Stimulated activated CD4-positive, alpha-beta T cell treated with anti-CD3 and anti-CD28 coated beads, Interleukin-1b, Interleukin-23, amount 100 ng/mL, for 4 hours (primary cell): Measurements from ENCODE around the gene TNS4.

Experiments
- DNase-seq, 2 donors: peaks; one replicate each; pipeline ENCODE4 v3.0.0-alpha.2; 2020; ENCODE audit warnings: low read depth in 2 of 2

TNS4 gene

GRCh38 chr17:40437095-40437732, 64.2 kb downstream of the TNS4 start:
- no peak for DNase-seq

DNA sequence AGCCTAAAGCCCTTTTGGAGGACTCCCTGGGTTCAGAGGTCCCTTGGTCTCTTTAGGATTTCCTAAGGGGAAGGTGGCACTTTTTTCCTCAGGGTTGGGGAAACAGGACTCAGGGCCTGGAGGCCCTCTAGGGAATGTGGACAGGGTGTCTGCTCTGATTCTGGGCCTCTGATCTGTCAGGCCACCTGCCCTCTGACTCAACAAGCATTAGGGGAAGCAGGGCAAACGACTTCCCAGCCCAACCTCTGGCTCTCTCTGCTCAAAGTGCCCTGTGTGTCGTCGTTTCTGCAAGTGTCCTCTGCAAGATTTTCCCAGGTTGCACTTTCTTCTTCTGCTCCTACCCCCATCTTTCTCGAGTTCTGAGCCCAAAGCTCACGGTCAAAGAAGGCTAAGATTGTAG, 64.8 kb downstream of the TNS4 start:
- DNase-seq: no peak

DNA sequence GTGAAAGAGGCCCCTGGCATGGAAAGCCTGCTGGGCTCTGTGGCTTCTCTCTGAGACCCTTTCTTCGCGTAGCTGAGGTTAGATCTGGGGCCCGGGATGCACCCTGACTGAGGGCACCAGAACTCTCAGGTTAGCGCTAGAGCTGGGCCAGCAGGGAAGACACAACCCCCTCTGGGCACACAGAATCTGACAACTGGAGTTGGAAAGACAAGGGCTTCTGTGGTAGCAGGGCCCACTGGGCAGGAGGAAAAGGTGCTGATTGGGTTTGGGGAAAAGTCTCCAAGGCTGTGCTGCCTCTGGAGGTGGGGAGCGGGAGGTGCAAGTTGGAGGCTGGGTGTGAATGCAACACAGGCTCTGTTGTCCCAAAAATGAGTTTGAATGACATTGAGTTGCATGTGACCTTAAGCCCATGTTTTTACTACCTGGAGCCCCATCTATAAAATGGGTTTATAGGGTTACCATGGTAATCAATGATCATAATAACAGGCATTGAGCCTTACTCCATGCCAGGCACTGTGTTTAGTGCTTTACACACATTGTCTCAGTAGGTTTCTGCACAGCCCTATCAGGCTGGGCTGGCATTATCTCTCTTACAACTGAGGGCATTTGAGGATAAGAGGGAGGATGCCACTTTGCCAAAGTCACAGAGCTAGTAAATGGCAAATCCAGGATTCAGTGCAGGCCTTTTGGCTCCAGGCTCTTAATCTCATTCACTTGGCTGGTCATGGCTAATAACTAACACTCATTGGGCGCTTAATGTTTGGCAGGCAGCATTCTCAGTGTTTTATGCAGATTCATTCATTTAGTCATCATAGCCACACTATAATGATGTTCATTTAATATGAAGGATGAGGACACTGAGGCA, 67.6 kb downstream of the TNS4 start:
- DNase-seq: no peak

- no peak for DNase-seq
Observed at GRCh38 chr17:40432864-40433528, 68.4 kb downstream of the TNS4 start.

DNA sequence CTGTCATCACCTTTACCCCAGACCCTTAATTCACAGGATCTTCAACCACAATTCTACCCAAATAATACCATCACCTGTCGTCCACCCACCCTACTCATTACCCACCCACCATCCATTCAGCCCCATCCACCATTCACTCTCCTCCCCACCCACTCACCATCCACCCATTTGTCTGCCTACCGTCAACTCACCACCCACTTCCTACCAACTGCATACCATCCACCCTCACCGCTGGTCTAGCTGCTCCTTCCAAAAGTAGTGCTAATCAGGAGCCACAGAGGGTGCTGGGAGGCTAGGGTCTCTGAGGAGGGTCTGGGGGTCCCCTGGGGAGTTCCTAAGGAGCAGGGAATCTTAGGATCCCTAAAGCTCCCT, 70.2 kb downstream of the TNS4 start:
- DNase-seq: no peak

DNA sequence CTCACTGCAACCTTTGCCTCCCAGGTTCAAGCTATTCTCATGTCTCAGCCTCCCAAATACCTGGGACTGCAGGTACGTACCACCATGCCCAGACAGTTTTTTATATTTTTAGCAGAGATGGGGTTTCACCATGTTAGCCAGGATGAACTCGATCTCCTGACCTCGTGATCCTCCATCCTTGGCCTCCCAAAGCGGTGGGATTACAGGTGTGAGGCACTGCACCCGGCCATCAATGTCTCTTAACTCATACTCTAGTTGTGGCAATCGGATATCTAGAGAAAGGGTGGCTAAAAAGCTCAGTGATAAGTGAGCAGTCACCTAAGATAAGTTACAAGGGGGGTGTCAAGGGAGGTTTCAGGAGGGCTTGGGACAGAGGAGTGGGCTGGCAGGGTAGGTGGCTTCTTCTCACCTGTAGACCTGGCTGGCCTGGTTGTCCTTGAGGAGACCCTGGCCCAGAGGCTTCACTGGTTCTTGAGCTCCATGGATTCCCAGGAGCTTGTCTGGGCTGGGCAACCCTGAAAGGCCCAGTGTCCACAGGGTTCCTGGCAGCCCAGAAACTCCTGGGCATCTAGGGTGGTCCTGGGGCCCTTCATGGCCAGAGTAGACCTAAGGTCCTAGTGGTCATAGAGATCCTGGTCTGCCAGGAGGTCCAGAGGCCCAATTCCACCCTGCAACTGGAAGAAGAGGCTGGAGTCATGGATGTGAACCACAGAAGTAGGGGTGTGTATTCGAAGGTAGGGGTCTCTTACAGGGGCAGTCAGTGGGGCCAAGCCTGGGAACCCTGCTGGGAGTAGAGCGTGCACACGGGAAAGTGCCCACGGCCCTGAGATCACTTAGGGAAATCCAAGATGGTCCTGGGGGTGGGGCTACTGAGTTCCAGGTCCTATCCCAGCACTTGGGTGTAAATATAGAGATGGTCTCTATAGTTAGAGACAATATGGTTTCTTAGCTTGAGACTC, 70.9 kb downstream of the TNS4 start:
- no peak for DNase-seq

GRCh38 chr17:40427002-40427491, 74.4 kb downstream of the TNS4 start:
- DNase-seq: no peak
